Measurements from ENCODE around the gene TRIM73. TPM values are rescaled to one million over a fixed set of nuclear protein-coding genes. Genes with fewer than 3 reads are reported as not detected.
"Not testable (repeated sequence)": the region's sequence is repeated elsewhere in the genome, so short reads cannot be mapped to it uniquely, and the experiment has no call there.

TRIM73 gene
- total and polyA plus RNA-seq, 2 donors (not counting 3 experiments of a cell fraction or from before 2014, with no cell fraction given), result 1.6 to 2.0 TPM

DNA sequence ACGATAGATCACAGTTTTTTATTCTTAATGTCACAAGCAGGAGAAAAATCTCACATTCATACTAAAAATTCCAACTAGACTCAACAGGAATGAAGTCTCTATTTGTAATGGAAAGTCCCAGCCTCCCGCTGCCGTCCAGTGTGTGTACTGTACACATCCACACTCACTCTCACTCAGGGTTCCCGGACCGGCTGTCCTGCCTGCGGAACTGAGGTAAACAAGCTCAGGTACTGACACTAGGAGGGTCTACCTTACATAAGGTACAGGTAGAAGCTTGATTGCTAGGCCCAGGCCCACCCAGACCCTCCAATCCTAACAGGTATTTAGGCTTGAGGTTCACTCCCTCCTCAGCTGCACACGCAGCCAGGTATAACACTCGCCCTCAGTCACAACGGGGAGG lies 21.4 kb downstream of the TRIM73 start:
- H3K79me2 ChIP-seq (ENCODE audit: control insufficient read depth, insufficient read depth, low read length); H3K9me1 ChIP-seq (replicated peaks; ENCODE audit: control insufficient read depth, extremely low read depth, insufficient read depth, low read length); H3K4me1 ChIP-seq (ENCODE audit: control insufficient read depth, extremely low read depth, insufficient read depth, low read length); H3K9me3 ChIP-seq (replicated peaks; ENCODE audit: control insufficient read depth, insufficient read depth, low read length); H3K4me2 ChIP-seq (ENCODE audit: insufficient read depth, low read length); H3K4me3 ChIP-seq (replicated peaks in 1 of 3; ENCODE audit: insufficient read depth in 1 of 3, low read depth in 1 of 3, low read length in 3 of 3); H3K27me3 ChIP-seq (ENCODE audit: control insufficient read depth in 2 of 2, insufficient read depth in 2 of 2, low read length in 2 of 2); POLR2A ChIA-PET; H4K20me1 ChIP-seq (replicated peaks; ENCODE audit: control insufficient read depth, extremely low read depth, insufficient read depth, low read length); CTCF ChIA-PET; intact Hi-C loops (cut with micrococcal nuclease); H3K27ac ChIP-seq (ENCODE audit: insufficient read depth, low read depth, low read length); H3K36me3 ChIP-seq (ENCODE audit: control insufficient read depth in 2 of 2, extremely low read depth in 1 of 2, insufficient read depth in 2 of 2, low read length in 2 of 2); H3K9ac ChIP-seq (replicated peaks; ENCODE audit: extremely low read depth, insufficient read depth, low read length); FAIRE-seq; H2AFZ ChIP-seq (ENCODE audit: low read depth, low read length); dilution Hi-C loops (cut with MboI; ENCODE audit: extremely low pct_ligation_motif_present, low sequenced_read_pairs); DNase-seq (ENCODE audit: low read depth, low spot score): not testable (repeated sequence)
- BruUV-seq (replicated peaks), result TSS peak; percentile 35

DNA sequence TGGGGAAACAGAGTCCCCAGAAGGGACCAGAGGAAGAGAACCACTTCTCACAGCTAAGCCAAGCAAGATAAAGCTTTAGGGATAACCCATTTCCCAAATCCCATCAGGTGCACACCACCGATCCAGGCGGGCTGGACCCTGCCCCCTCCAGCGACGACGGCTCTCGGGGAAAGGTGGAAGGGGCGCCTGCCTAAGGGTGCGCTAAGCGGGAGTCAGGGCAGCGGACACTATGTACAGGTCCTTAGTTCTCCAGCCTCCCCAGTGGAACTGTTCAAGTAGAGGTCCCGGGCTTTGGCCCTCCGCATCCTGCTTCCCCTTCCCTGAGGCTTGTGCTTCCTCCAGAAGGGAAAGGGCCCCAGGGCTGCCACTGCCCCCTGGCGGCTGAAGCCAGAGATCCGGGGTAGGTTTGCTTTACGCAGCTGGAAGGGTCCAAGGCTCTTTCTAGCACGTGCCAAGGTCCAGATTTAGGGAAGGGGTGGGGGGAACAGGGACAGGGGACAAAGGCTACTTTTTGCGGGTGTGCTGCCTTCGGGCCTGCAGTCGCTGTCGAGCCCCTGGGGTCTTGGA lies 22.9 kb downstream of the TRIM73 start:
- FAIRE-seq, result peak; percentile 82
- H3K9me3 ChIP-seq (replicated peaks; ENCODE audit: control insufficient read depth, insufficient read depth, low read length); dilution Hi-C loops (cut with MboI; ENCODE audit: extremely low pct_ligation_motif_present, low sequenced_read_pairs); DNase-seq (ENCODE audit: low read depth, low spot score); H3K36me3 ChIP-seq (ENCODE audit: control insufficient read depth in 2 of 2, extremely low read depth in 1 of 2, insufficient read depth in 2 of 2, low read length in 2 of 2); H4K20me1 ChIP-seq (replicated peaks; ENCODE audit: control insufficient read depth, extremely low read depth, insufficient read depth, low read length); H3K9me1 ChIP-seq (replicated peaks; ENCODE audit: control insufficient read depth, extremely low read depth, insufficient read depth, low read length); H3K27ac ChIP-seq (ENCODE audit: insufficient read depth, low read depth, low read length); H3K9ac ChIP-seq (replicated peaks; ENCODE audit: extremely low read depth, insufficient read depth, low read length); H2AFZ ChIP-seq (ENCODE audit: low read depth, low read length); CTCF ChIA-PET; intact Hi-C loops (cut with micrococcal nuclease); POLR2A ChIA-PET; BruUV-seq (replicated peaks); H3K79me2 ChIP-seq (ENCODE audit: control insufficient read depth, insufficient read depth, low read length); H3K4me3 ChIP-seq (replicated peaks in 1 of 3; ENCODE audit: insufficient read depth in 1 of 3, low read depth in 1 of 3, low read length in 3 of 3); H3K4me2 ChIP-seq (ENCODE audit: insufficient read depth, low read length); H3K27me3 ChIP-seq (ENCODE audit: control insufficient read depth in 2 of 2, insufficient read depth in 2 of 2, low read length in 2 of 2); H3K4me1 ChIP-seq (ENCODE audit: control insufficient read depth, extremely low read depth, insufficient read depth, low read length): not testable (repeated sequence)

DNA sequence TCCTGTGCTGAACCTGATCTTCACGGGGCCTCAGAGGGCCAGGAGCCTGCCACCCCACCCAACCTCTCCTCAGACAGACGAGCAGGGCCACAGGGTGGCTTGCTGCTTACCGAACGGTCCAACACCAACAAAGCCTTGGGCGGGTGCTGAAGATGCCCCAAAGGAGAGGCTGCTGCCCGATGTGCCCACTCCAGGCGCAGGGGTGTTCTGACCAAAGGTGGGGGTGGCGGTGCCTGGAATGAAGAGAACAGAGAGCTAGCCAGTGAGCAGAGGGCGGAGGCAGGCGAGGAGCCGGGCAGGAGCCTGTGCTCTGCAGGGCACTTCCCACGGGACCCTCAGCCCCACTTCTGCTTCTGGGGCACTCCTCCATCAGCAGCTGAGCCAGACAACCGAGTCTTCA lies 23.8 kb downstream of the TRIM73 start:
- intact Hi-C loops (cut with micrococcal nuclease); H3K4me3 ChIP-seq (replicated peaks in 1 of 3; ENCODE audit: insufficient read depth in 1 of 3, low read depth in 1 of 3, low read length in 3 of 3); DNase-seq (ENCODE audit: low read depth, low spot score); CTCF ChIA-PET; H3K36me3 ChIP-seq (ENCODE audit: control insufficient read depth in 2 of 2, extremely low read depth in 1 of 2, insufficient read depth in 2 of 2, low read length in 2 of 2); H3K4me2 ChIP-seq (ENCODE audit: insufficient read depth, low read length); H3K9me3 ChIP-seq (replicated peaks; ENCODE audit: control insufficient read depth, insufficient read depth, low read length); H3K27me3 ChIP-seq (ENCODE audit: control insufficient read depth in 2 of 2, insufficient read depth in 2 of 2, low read length in 2 of 2); BruUV-seq (replicated peaks); H3K79me2 ChIP-seq (ENCODE audit: control insufficient read depth, insufficient read depth, low read length); H3K4me1 ChIP-seq (ENCODE audit: control insufficient read depth, extremely low read depth, insufficient read depth, low read length); POLR2A ChIA-PET; dilution Hi-C loops (cut with MboI; ENCODE audit: extremely low pct_ligation_motif_present, low sequenced_read_pairs); H2AFZ ChIP-seq (ENCODE audit: low read depth, low read length); FAIRE-seq; H4K20me1 ChIP-seq (replicated peaks; ENCODE audit: control insufficient read depth, extremely low read depth, insufficient read depth, low read length); H3K27ac ChIP-seq (ENCODE audit: insufficient read depth, low read depth, low read length); H3K9ac ChIP-seq (replicated peaks; ENCODE audit: extremely low read depth, insufficient read depth, low read length); H3K9me1 ChIP-seq (replicated peaks; ENCODE audit: control insufficient read depth, extremely low read depth, insufficient read depth, low read length): not testable (repeated sequence)

DNA sequence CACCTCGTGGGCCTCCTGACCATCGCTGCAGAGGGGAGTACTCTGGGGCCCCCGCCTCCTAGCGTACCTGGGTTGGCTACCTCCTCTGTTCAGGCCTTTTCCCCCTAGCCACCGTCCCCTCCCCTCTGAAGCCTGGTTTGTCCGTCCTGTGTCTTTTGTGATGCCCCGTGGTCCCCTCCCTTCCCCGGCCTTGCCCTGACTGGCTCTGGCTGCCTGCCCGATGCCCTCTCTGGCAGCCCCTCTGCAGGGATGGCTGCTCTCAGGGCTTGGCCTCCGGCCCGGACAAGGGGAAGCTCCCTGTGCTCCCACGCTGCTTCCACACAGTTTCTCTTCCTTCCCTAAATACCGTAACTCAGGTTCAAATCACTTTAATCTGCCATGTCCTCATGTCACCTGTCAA lies 24.3 kb downstream of the TRIM73 start:
- intact Hi-C loops (cut with micrococcal nuclease); POLR2A ChIA-PET; H3K27me3 ChIP-seq (ENCODE audit: control insufficient read depth in 2 of 2, insufficient read depth in 2 of 2, low read length in 2 of 2); H2AFZ ChIP-seq (ENCODE audit: low read depth, low read length); H3K27ac ChIP-seq (ENCODE audit: insufficient read depth, low read depth, low read length); H3K4me3 ChIP-seq (replicated peaks in 1 of 3; ENCODE audit: insufficient read depth in 1 of 3, low read depth in 1 of 3, low read length in 3 of 3); H3K9me1 ChIP-seq (replicated peaks; ENCODE audit: control insufficient read depth, extremely low read depth, insufficient read depth, low read length); H4K20me1 ChIP-seq (replicated peaks; ENCODE audit: control insufficient read depth, extremely low read depth, insufficient read depth, low read length); H3K4me1 ChIP-seq (ENCODE audit: control insufficient read depth, extremely low read depth, insufficient read depth, low read length); H3K4me2 ChIP-seq (ENCODE audit: insufficient read depth, low read length); H3K79me2 ChIP-seq (ENCODE audit: control insufficient read depth, insufficient read depth, low read length); DNase-seq (ENCODE audit: low read depth, low spot score); H3K36me3 ChIP-seq (ENCODE audit: control insufficient read depth in 2 of 2, extremely low read depth in 1 of 2, insufficient read depth in 2 of 2, low read length in 2 of 2); dilution Hi-C loops (cut with MboI; ENCODE audit: extremely low pct_ligation_motif_present, low sequenced_read_pairs); H3K9ac ChIP-seq (replicated peaks; ENCODE audit: extremely low read depth, insufficient read depth, low read length); H3K9me3 ChIP-seq (replicated peaks; ENCODE audit: control insufficient read depth, insufficient read depth, low read length); FAIRE-seq; CTCF ChIA-PET; BruUV-seq (replicated peaks): not testable (repeated sequence)
